ENCODE measurements around the gene TBC1D1.
"Not testable (repeated sequence)": the region's sequence is repeated elsewhere in the genome, so short reads cannot be mapped to it uniquely, and the experiment has no call there.

Gene TBC1D1

GRCh38 chr4:38017609-38018008, 126.7 kb downstream of the TBC1D1 start:
- H3K4me3 ChIP-seq (ENCODE audit: low read depth, low read length), result no peak overlapping the region
- no peak for DNase-seq (ENCODE audit: low read depth)
- TF ChIP-seq, protein P1, sequence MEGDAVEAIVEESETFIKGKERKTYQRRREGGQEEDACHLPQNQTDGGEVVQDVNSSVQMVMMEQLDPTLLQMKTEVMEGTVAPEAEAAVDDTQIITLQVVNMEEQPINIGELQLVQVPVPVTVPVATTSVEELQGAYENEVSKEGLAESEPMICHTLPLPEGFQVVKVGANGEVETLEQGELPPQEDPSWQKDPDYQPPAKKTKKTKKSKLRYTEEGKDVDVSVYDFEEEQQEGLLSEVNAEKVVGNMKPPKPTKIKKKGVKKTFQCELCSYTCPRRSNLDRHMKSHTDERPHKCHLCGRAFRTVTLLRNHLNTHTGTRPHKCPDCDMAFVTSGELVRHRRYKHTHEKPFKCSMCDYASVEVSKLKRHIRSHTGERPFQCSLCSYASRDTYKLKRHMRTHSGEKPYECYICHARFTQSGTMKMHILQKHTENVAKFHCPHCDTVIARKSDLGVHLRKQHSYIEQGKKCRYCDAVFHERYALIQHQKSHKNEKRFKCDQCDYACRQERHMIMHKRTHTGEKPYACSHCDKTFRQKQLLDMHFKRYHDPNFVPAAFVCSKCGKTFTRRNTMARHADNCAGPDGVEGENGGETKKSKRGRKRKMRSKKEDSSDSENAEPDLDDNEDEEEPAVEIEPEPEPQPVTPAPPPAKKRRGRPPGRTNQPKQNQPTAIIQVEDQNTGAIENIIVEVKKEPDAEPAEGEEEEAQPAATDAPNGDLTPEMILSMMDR (IDR thresholded peaks at IDR 0.05; ENCODE audit: control insufficient read depth, extremely low read depth, insufficient read depth), result no peak

DNA sequence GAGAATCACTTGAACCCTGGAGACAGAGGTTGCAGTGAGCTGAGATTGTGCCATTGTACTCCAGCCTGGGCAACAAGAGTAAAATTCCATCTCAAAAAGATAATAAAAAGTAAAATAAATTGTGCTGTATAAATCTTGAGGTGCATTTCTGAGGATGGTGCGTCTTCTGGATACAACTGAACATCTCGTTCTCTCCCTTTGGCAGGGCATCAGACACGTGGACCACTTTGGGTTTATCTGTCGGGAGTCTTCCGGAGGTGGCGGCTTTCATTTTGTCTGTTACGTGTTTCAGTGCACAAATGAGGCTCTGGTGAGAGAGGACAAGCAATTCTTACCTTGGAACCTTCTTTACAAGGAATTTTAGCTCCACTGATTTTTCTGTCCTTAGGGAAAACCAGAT, 129.5 kb downstream of the TBC1D1 start:
- H3K4me3 ChIP-seq (ENCODE audit: low read depth, low read length), result no peak overlapping the region
- DNase-seq (ENCODE audit: low read depth), result no peak
- TF ChIP-seq, protein P1 (IDR thresholded peaks at IDR 0.05; ENCODE audit: control insufficient read depth, extremely low read depth, insufficient read depth), result no peak

GRCh38 chr4:38020961-38021360, 130.1 kb downstream of the TBC1D1 start:
- not testable (repeated sequence) for DNase-seq (ENCODE audit: low read depth); H3K4me3 ChIP-seq (ENCODE audit: low read depth, low read length)

GRCh38 chr4:38021751-38022150, 130.9 kb downstream of the TBC1D1 start:
- TF ChIP-seq, protein P1 (IDR thresholded peaks at IDR 0.05; ENCODE audit: control insufficient read depth, extremely low read depth, insufficient read depth), result no peak
- no peak overlapping the region for H3K4me3 ChIP-seq (ENCODE audit: low read depth, low read length)
- no peak for DNase-seq (ENCODE audit: low read depth)

GRCh38 chr4:38023347-38024205, 132.7 kb downstream of the TBC1D1 start:
- TF ChIP-seq, protein P1 (IDR thresholded peaks at IDR 0.05; ENCODE audit: control insufficient read depth, extremely low read depth, insufficient read depth), result no peak
- no peak for DNase-seq (ENCODE audit: low read depth)
- H3K4me3 ChIP-seq (ENCODE audit: low read depth, low read length), result no peak overlapping the region

GRCh38 chr4:38024206-38024509, 133.3 kb downstream of the TBC1D1 start:
- no peak overlapping the region for H3K4me3 ChIP-seq (ENCODE audit: low read depth, low read length)
- TF ChIP-seq, protein P1 (IDR thresholded peaks at IDR 0.05; ENCODE audit: control insufficient read depth, extremely low read depth, insufficient read depth), result no peak
- no peak for DNase-seq (ENCODE audit: low read depth)

DNA sequence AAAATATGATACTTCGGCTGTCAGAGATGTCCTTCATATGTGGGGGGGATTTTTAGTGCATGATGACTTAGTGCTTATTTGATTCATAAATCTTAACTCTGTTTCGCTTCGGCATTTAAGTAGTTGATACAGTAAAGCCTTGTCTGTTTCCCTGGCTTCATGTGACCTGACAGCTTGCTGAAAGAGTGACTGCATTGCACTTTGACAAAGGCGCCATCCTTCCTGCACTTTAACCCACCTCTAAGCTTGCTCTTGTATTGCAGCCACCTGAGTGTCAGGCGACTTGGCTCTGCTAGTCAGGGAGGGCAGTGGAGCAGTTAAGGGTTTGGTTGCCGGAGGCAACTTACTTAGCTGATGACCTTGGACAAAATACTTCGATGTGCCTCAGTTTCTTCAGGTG, 134.8 kb downstream of the TBC1D1 start:
- no peak for DNase-seq (ENCODE audit: low read depth)
- no peak overlapping the region for H3K4me3 ChIP-seq (ENCODE audit: low read depth, low read length)
- TF ChIP-seq, protein P1 (IDR thresholded peaks at IDR 0.05; ENCODE audit: control insufficient read depth, extremely low read depth, insufficient read depth), result no peak
